Lower lobe of right lung (tissue), 2 donors: Measurements from ENCODE around the gene GMPR2. TPM values are rescaled to one million over a fixed set of nuclear protein-coding genes. Genes with fewer than 3 reads are reported as not detected.
A peak's percentile ranks its signal among the peaks of the same experiment; 100 is the strongest.
"Not testable (repeated sequence)": the region's sequence is repeated elsewhere in the genome, so short reads cannot be mapped to it uniquely, and the experiment has no call there.

Experiments used
- ATAC-seq, 2 donors: fragments of 200-7000 bp; cut with Tn5 transposase; one replicate each; pipeline ENCODE4 v1.9.1; 2020 to 2022; ENCODE audit warnings: mild to moderate bottlenecking in 2 of 2, moderate library complexity in 2 of 2
- DNase-seq: peaks from one replicate; pipeline ENCODE4 v3.0.0-alpha.2; 2020
- H3K27ac ChIP-seq: fragments of 200-600 bp; one replicate; pipeline ENCODE4 v1.8.0; 2022
- H3K27me3 ChIP-seq: fragments of 200-600 bp; one replicate; pipeline ENCODE4 v1.8.0; 2022; ENCODE audit warnings: low read depth
- H3K36me3 ChIP-seq: fragments of 200-600 bp; one replicate; pipeline ENCODE4 v1.8.0; 2022; ENCODE audit warnings: mild to moderate bottlenecking
- H3K4me1 ChIP-seq: fragments of 200-600 bp; one replicate; pipeline ENCODE4 v1.8.0; 2022
- H3K4me3 ChIP-seq: fragments of 200-600 bp; one replicate; pipeline ENCODE4 v1.8.0; 2022; ENCODE audit warnings: mild to moderate bottlenecking
- H3K9me3 ChIP-seq: fragments of 200-600 bp; one replicate; pipeline ENCODE4 v1.8.0; 2022
- intact Hi-C: fragments of 100-400 bp; cut with DNase I; formaldehyde crosslinking; loops from one replicate; pipeline ENCODE4 v1.11.0; 2022
- total RNA-seq: library from RNA; stranded (reverse); fragmentation: NEBNext Ultra II Directional; extraction: Animal tissue kit (Norgen Biotek cat#: 25700); gene quantifications from one replicate; pipeline ENCODE4 v1.2.1, GENCODE V29; 2021
- TF ChIP-seq, protein P1 (sequence below): fragments of 200-600 bp; IDR thresholded peaks from one replicate; pipeline ENCODE4 v1.8.0; 2022; ENCODE audit warnings: antibody characterized with exemption, mild to moderate bottlenecking
- donor health status: DM: no; HTN: yes; CAD: no; lungs with severe emphysema.

Gene GMPR2
- total RNA-seq, 1 donor from 2014 or later = 72.3 TPM

DNA sequence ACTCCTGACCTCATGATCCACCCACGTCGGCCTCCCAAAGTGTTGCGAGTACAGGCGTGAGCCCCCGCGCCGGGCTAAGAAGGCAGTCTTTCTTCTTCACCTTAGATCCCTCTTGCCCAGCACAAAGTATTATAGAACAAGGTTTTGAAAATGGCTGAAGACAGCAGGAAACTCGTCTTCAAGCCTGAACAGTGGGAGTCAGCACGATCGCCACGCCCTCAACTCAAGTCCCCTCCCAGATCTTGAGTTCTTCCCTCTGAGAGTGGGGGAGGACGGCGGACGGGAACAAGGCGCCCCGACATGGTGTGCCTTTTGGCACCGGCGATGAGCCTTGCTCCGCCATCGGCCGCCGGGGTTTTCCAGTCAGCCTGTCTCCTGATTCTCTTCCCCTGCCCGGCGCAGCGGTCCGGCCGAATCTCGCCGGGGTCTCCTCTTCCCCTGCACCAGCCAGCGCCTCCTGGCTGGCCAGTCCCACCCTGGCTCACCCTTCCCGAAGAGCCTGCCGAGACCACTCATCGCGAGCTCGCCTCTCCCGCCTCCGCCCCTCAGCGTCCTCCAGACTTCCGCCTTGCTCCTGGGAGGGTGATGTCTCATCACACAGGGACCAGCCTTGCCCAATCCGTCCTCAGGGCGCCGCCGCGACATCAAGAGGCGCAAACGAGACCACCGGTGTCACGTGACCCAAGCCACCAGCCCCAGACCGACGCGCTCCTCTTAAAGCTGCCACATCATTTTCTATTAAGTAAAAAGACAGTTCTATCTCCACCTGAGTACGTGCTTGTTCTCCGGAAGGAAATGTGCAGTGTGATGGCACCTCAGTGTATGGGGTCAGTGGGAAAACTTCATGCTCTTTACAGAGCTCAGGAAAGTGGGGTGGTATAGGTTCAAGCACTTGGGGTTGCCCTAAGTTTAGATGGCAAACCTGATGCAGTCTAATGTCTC is 19.5 kb upstream of the GMPR2 start, which contains the start of gene CHMP4A:
Gene CHMP4A (minus strand): TSS at position 565 of the 942 bp plus-strand sequence. CDS start 49 bp downstream, at position 516.
- Histone ChIP-seq H3K4me3 (peak within 1 kb of the TSS; percentile 75), H3K4me1 (peaks cover 33% of the 10 kb centered on the region), H3K27me3 (no peaks in the 10 kb centered on the region), H3K9me3 (no peaks in the 10 kb centered on the region), H3K36me3 (peaks cover 46% of the 10 kb centered on the region), H3K27ac (peak within 1 kb of the TSS; percentile 96)
- TF ChIP-seq, protein P1, sequence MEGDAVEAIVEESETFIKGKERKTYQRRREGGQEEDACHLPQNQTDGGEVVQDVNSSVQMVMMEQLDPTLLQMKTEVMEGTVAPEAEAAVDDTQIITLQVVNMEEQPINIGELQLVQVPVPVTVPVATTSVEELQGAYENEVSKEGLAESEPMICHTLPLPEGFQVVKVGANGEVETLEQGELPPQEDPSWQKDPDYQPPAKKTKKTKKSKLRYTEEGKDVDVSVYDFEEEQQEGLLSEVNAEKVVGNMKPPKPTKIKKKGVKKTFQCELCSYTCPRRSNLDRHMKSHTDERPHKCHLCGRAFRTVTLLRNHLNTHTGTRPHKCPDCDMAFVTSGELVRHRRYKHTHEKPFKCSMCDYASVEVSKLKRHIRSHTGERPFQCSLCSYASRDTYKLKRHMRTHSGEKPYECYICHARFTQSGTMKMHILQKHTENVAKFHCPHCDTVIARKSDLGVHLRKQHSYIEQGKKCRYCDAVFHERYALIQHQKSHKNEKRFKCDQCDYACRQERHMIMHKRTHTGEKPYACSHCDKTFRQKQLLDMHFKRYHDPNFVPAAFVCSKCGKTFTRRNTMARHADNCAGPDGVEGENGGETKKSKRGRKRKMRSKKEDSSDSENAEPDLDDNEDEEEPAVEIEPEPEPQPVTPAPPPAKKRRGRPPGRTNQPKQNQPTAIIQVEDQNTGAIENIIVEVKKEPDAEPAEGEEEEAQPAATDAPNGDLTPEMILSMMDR = no peak
- DNase-seq (peak; percentile 99), ATAC-seq (peak; percentile 95)
- intact Hi-C loops = no loop called here

DNA sequence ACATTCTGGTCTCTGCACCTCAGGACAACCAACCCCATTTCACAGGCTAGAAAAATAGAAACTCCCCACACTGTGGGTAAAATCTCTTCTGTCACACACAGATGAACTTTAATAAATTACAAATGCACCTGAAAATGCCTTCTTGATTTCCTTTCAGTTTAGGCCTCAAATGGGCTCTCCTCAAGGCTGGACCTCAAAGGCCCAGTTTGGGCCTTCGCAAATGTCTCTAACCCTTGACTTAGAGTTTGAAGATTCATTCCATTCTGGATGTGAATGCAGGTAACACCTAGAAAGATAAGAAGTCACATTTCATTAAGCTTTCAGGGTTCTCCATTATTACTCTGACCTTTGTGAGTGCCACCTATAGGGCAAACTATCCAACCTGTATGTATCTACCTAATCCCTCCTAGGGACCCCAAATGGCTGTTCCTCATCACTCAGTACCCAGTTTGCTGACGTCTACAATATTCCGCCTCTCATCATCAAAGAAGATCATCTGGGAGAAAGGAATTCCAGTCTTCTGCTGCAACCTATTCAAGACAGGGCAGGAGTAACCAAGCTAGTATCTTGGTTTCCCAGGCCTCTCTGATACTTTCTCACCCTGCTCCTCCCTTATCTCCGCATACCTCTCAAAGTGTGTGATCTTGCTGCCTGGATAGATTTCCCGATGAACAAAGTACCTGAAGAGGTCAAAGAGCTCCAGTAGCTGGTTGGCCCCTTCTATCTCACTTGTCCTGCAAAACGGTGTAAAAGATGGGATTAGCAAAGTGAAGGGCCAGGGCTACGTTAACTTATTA is 18.7 kb upstream of the GMPR2 start:
- peaks cover 33% of the 10 kb centered on the region for H3K4me1 ChIP-seq
- no peaks in the 10 kb centered on the region for H3K27me3 ChIP-seq
- H3K36me3 ChIP-seq = peaks cover 37% of the 10 kb centered on the region
- TF ChIP-seq, protein P1 = no peak
- ATAC-seq = no peak
- DNase-seq = no peak
- intact Hi-C loops = no loop called here
- peak overlapping the region; percentile 96 for H3K27ac ChIP-seq
- peak overlapping the region; percentile 75 for H3K4me3 ChIP-seq
- no peaks in the 10 kb centered on the region for H3K9me3 ChIP-seq

DNA sequence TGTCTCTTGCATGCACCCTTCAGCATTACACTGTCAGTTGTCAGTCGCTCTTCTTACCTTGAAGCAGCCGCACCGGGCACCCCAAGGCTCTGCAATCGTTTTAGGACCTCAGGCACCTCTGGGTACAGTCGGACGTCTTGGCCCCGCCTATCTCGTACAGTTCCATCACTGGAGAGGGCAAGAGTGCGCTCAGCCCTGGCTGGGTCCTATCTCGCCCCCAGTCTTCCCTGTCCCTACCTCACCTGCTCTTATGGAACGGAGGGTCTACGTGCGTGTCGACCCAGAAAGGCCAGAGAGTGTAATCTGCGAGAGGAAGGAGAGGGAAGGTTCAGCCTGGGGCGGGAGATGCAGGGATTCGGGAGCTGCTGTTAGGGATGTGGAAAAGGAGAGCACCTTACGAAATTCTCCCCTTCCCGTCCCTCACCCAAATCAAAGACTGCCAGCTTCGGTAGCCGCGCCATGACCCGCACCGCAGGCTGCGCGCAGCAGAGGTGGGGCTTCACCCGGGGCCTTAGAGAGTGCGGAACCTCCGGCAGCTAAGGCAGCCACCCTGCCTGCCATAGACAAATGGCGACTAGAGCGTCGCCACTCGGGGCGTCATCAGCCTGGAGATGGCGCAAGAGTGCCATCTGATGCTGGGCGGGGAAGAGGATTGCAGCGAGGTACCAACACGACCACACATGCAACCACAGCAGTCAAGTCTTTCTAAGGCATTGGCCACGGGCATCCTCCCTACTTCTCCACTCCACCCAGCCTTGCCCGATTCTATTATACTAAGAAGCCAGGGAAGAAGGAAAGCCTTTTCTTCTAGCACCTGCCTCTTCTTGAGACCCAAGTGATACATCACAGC is 17.0 kb upstream of the GMPR2 start, which contains the start of gene MDP1:
Gene MDP1 (minus strand): TSS at position 572 of the 850 bp plus-strand sequence. CDS start 111 bp downstream, at position 461.
- ATAC-seq = peak; percentile 86 to 88
- Histone ChIP-seq H3K4me1 (peaks cover 33% of the 10 kb centered on the region), H3K4me3 (peak within 1 kb of the TSS; percentile 82), H3K36me3 (peaks cover 24% of the 10 kb centered on the region), H3K27ac (peak within 1 kb of the TSS; percentile 92), H3K27me3 (no peaks in the 10 kb centered on the region), H3K9me3 (no peaks in the 10 kb centered on the region)
- intact Hi-C loops = no loop called here
- TF ChIP-seq, protein P1 = peak; percentile 60
- peak; percentile 91 for DNase-seq

DNA sequence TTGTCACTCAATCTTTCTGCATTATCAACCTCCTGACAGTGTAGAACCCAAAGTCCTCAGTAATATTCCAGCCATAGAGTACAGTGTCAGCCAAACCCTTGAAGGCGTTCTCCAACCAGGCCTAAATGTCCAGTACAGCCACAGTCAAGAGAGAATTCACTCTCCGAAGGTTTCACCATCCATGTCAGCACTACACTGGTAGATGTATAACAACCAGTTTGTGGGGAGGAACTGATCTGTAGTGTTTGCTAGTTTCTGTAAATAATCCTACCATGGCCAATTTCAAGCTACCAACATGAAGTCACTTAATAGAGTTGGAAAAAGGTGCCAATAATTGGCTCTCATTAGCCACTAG is 16.4 kb upstream of the GMPR2 start:
- Histone ChIP-seq H3K4me3 (peak overlapping the region; percentile 82), H3K27me3 (no peaks in the 10 kb centered on the region), H3K36me3 (peaks cover 18% of the 10 kb centered on the region), H3K4me1 (peaks cover 33% of the 10 kb centered on the region), H3K9me3 (no peaks in the 10 kb centered on the region), H3K27ac (peak overlapping the region; percentile 92)
- ATAC-seq (no peak), DNase-seq (no peak)
- intact Hi-C loops = no loop called here
- TF ChIP-seq, protein P1 = no peak

DNA sequence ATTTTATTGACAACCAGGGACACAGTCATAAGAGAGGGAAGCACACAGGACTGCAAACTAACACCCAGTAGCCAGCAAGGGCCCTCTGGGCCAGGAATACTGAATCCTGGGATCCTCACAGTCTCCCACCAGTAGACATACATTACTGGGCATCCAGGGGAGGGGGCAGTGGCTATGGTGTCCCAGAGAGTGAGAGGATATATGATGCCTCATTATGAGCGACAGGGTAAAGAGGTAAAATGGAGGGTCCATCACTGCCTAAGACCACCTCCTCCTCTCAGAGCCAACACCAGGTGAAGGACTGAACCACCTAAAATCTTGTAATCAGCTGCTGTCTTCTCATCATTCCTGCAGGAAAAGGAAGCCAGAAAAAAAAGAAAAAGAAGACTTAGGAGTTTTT is 15.9 kb upstream of the GMPR2 start:
- peaks cover 15% of the 10 kb centered on the region for H3K36me3 ChIP-seq
- H3K4me3 ChIP-seq, DNase-seq, H3K27ac ChIP-seq, H3K9me3 ChIP-seq, H3K27me3 ChIP-seq, intact Hi-C loops, ATAC-seq: not testable (repeated sequence)
- H3K4me1 ChIP-seq = peaks cover 33% of the 10 kb centered on the region
